DND-41 (cell line): ENCODE measurements around the gene COL13A1.

Experiments used
- ATAC-seq: fragments of 200-7000 bp; cut with Tn5 transposase; 3 replicates; pipeline ENCODE4 v1.9.1; 2021; ENCODE audit warnings: low read depth; ENCODE audit not compliant: insufficient read depth
- DNase-seq: peaks from one replicate; pipeline ENCODE4 v3.0.0-alpha.2; 2020
- H2AFZ ChIP-seq: 2 replicates; pipeline ENCODE4 v1.6.0; 2012; ENCODE audit warnings: low read depth, low read length
- H3K27ac ChIP-seq: 2 replicates; pipeline ENCODE4 v1.5.1; 2012; ENCODE audit warnings: low read length, inconsistent platforms
- H3K27me3 ChIP-seq: fragments of 200-600 bp; sonication (generic); 2 replicates; pipeline ENCODE4 v1.6.0; 2012; ENCODE audit warnings: low read length, mild to moderate bottlenecking, inconsistent platforms; ENCODE audit not compliant: insufficient read depth, poor library complexity
- H3K36me3 ChIP-seq: 2 replicates; pipeline ENCODE4 v1.5.1; 2012; ENCODE audit warnings: low read length, inconsistent platforms; ENCODE audit not compliant: insufficient read depth
- H3K4me1 ChIP-seq: 2 replicates; pipeline ENCODE4 v1.5.1; 2012; ENCODE audit warnings: mild to moderate bottlenecking, low read length; ENCODE audit not compliant: insufficient read depth
- H3K4me2 ChIP-seq: 2 replicates; pipeline ENCODE4 v1.6.0; 2012; ENCODE audit warnings: mild to moderate bottlenecking, moderate library complexity, low read length, inconsistent platforms; ENCODE audit not compliant: insufficient read depth
- H3K4me3 ChIP-seq, 2 experiments: fragments of 200-600 bp in 1 of 2; shearing (Covaris generic) in 1 of 2; 2 replicates each; pipeline ENCODE4 v1.5.1; 2012 to 2016; ENCODE audit warnings: inconsistent platforms in 2 of 2, low read length in 2 of 2, mild to moderate bottlenecking in 2 of 2, low read depth in 1 of 2, moderate library complexity in 1 of 2
- H3K79me2 ChIP-seq: 2 replicates; pipeline ENCODE4 v1.6.0; 2012; ENCODE audit warnings: low read length, inconsistent platforms; ENCODE audit not compliant: insufficient read depth
- H3K9ac ChIP-seq: 2 replicates; pipeline ENCODE4 v1.6.0; 2012; ENCODE audit warnings: low read depth, mild to moderate bottlenecking, inconsistent platforms, low read length, moderate library complexity
- H3K9me3 ChIP-seq: 2 replicates; pipeline ENCODE4 v1.5.1; 2012; ENCODE audit warnings: low read length, moderate library complexity, mild to moderate bottlenecking, inconsistent platforms; ENCODE audit not compliant: insufficient read depth, severe bottlenecking
- H4K20me1 ChIP-seq: 2 replicates; pipeline ENCODE4 v1.6.0; 2012; ENCODE audit warnings: low read length; ENCODE audit not compliant: insufficient read depth
- EZH2 ChIP-seq: IDR thresholded peaks from 3 replicates; pipeline ENCODE4 v1.6.1; 2012; ENCODE audit warnings: borderline replicate concordance, low read depth, mild to moderate bottlenecking, moderate library complexity, low read length, inconsistent platforms; ENCODE audit not compliant: severe bottlenecking
- TF ChIP-seq, protein P1 (sequence below): IDR thresholded peaks from 2 replicates; pipeline ENCODE4 v1.5.1; 2012; ENCODE audit warnings: borderline replicate concordance, low read length, moderate library complexity, mild to moderate bottlenecking; ENCODE audit not compliant: poor library complexity, severe bottlenecking; ENCODE audit errors: extremely low read depth

Gene COL13A1

DNA sequence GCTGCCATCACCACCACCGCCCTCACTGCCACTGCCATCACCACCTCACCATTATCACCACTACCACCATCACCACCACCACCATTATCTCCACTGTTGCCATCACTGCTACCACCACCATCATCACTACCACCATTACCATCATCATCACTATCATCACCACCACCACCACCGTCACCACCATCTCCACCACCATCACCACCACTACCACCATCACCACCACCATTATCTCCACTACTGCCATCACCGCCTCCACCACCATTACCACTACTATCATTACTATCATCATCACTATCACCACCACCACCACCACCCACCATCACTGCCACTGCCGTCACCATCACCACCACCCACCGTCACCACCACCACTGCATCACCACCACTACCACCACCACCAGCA, 9.9 kb upstream of the COL13A1 start:
- no peak overlapping the region for H2AFZ ChIP-seq
- ATAC-seq (no peak), DNase-seq (no peak)
- no peaks in the 10 kb centered on the region for H3K9me3 ChIP-seq
- H3K9ac ChIP-seq: no peak overlapping the region
- peaks cover 2% of the 10 kb centered on the region for H3K27me3 ChIP-seq
- no peaks in the 10 kb centered on the region for H4K20me1 ChIP-seq
- H3K4me3 ChIP-seq: no peak overlapping the region
- H3K36me3 ChIP-seq: no peaks in the 10 kb centered on the region
- H3K27ac ChIP-seq: no peak overlapping the region
- TF ChIP-seq EZH2: no peak
- TF ChIP-seq, protein P1, sequence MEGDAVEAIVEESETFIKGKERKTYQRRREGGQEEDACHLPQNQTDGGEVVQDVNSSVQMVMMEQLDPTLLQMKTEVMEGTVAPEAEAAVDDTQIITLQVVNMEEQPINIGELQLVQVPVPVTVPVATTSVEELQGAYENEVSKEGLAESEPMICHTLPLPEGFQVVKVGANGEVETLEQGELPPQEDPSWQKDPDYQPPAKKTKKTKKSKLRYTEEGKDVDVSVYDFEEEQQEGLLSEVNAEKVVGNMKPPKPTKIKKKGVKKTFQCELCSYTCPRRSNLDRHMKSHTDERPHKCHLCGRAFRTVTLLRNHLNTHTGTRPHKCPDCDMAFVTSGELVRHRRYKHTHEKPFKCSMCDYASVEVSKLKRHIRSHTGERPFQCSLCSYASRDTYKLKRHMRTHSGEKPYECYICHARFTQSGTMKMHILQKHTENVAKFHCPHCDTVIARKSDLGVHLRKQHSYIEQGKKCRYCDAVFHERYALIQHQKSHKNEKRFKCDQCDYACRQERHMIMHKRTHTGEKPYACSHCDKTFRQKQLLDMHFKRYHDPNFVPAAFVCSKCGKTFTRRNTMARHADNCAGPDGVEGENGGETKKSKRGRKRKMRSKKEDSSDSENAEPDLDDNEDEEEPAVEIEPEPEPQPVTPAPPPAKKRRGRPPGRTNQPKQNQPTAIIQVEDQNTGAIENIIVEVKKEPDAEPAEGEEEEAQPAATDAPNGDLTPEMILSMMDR: no peak
- no peak overlapping the region for H3K4me2 ChIP-seq
- no peaks in the 10 kb centered on the region for H3K79me2 ChIP-seq
- no peaks in the 10 kb centered on the region for H3K4me1 ChIP-seq

DNA sequence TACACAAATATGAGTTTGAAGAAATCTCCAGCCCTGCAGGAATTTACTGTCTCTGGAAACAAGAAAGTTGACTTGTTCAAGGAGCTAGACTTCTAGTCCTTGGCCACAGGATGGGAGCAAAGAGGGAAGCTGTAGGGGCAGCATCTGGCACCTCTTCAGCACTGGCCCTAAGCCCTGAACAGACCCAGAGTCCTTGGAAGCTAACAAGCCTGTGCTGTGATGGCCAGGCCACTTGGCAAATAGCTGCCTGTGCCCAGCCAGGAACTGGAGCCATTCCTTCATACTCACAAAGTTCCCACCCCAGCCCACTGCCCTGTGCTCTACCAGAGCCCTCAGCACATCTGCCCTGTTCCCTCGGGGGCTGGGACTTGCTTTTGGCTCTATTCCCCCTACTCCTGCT, 9.4 kb upstream of the COL13A1 start:
- TF ChIP-seq EZH2: no peak
- TF ChIP-seq, protein P1: no peak
- no peaks in the 10 kb centered on the region for H3K9me3 ChIP-seq
- no peak overlapping the region for H3K4me2 ChIP-seq
- H3K9ac ChIP-seq: no peak overlapping the region
- no peaks in the 10 kb centered on the region for H4K20me1 ChIP-seq
- ATAC-seq (no peak), DNase-seq (no peak)
- H3K4me3 ChIP-seq: no peak overlapping the region
- no peak overlapping the region for H2AFZ ChIP-seq
- H3K4me1 ChIP-seq: no peaks in the 10 kb centered on the region
- no peak overlapping the region for H3K27ac ChIP-seq
- H3K36me3 ChIP-seq: no peaks in the 10 kb centered on the region
- peaks cover 3% of the 10 kb centered on the region for H3K27me3 ChIP-seq
- H3K79me2 ChIP-seq: no peaks in the 10 kb centered on the region

DNA sequence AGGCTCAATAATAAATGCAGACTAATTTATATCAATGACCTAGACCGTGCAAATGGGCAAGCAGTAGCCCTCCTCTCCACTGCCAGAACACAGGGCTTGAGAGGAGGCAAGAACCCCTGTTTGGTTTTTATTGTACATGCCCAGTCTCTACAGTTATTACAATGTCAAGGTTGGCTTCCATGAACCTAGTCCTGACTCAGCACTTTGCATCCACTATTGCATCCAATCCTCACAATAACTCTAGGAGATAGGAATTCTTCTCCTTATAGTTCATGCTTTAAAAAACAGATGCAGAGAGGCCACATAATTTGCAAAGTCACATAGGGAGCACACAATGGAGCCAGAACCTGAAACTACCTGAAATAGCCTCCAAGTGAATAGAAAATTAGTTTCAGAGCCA, 7.0 kb upstream of the COL13A1 start:
- no peaks in the 10 kb centered on the region for H3K79me2 ChIP-seq
- H3K4me2 ChIP-seq: no peak overlapping the region
- no peak overlapping the region for H2AFZ ChIP-seq
- TF ChIP-seq, protein P1: no peak
- TF ChIP-seq EZH2: no peak
- H3K27ac ChIP-seq: no peak overlapping the region
- H3K9ac ChIP-seq: no peak overlapping the region
- H3K4me1 ChIP-seq: no peaks in the 10 kb centered on the region
- no peaks in the 10 kb centered on the region for H4K20me1 ChIP-seq
- H3K4me3 ChIP-seq: no peak overlapping the region
- ATAC-seq (no peak), DNase-seq (no peak)
- H3K27me3 ChIP-seq: peaks cover 10% of the 10 kb centered on the region
- no peaks in the 10 kb centered on the region for H3K9me3 ChIP-seq
- no peaks in the 10 kb centered on the region for H3K36me3 ChIP-seq

DNA sequence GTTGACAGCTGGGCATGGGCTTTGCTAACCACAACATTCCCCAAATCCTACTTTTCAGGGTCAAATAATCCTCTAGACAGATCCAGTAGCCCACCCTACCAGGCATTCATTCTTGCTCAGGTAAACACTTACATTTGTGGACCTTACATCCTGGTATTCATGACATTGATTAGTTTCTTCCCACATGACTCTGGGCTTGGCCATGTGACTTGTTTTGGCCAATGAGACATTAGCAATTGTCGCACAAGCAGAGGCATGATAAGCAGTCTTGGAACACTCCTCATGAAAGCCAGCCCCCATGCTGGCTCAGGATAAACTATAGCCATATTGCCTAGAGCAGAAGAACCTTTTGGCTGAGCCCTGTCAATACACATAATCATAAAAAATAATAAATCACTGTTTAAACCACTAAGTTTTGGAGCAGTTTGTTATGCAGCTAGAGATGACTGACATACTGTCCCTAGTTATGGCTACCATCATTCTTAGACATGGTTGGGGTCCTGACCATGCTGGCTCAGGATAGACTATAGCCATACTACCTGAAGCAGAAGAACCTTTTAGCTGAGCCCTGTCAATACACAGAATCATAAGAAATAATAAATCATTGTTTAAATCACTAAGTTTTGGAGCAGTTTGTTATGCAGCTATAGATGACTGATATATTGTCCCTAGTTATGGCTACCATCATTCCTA, 6.3 kb upstream of the COL13A1 start:
- H4K20me1 ChIP-seq: no peaks in the 10 kb centered on the region
- no peaks in the 10 kb centered on the region for H3K9me3 ChIP-seq
- no peak overlapping the region for H3K4me2 ChIP-seq
- no peak for TF ChIP-seq EZH2
- TF ChIP-seq, protein P1: no peak
- H3K36me3 ChIP-seq: no peaks in the 10 kb centered on the region
- no peaks in the 10 kb centered on the region for H3K79me2 ChIP-seq
- no peak overlapping the region for H3K27ac ChIP-seq
- no peak overlapping the region for H3K4me3 ChIP-seq
- DNase-seq: no peak
- no peak overlapping the region for H3K9ac ChIP-seq
- ATAC-seq: no peak
- H3K27me3 ChIP-seq: peaks cover 13% of the 10 kb centered on the region
- H2AFZ ChIP-seq: no peak overlapping the region
- no peaks in the 10 kb centered on the region for H3K4me1 ChIP-seq
